Adrenal gland (tissue), 12 donors: ENCODE data around the gene MAGEE1. TPM values are rescaled to one million over a fixed set of nuclear protein-coding genes. Genes with fewer than 3 reads are reported as not detected.
A peak's percentile ranks its signal among the peaks of the same experiment; 100 is the strongest.

Source experiments
- DNase-seq, 7 donors: peaks; one replicate each; pipeline ENCODE4 v3.0.0-alpha.2; 2019 to 2020
- H3K27ac ChIP-seq, 5 donors: fragments of 200-600 bp; sonication (generic) in 4 of 5; 1 replicate in 3 of 5; 2 replicates in 2 of 5; pipeline versions ENCODE4 v1.5.1 to v1.8.0; 2016 to 2020; ENCODE audit warnings: mild to moderate bottlenecking in 1 of 5
- H3K27me3 ChIP-seq: fragments of 200-600 bp; 2 replicates; pipeline ENCODE4 v1.8.0; 2021
- H3K36me3 ChIP-seq, 2 donors: fragments of 200-600 bp; replicated peaks in 1 of 2; 1 replicate in 1 of 2; 2 replicates in 1 of 2; pipeline versions ENCODE4 v1.5.1 to v1.8.0; 2018 to 2022
- H3K4me1 ChIP-seq, 2 donors: fragments of 200-600 bp; replicated peaks in 1 of 2; 1 replicate in 1 of 2; 2 replicates in 1 of 2; pipeline versions ENCODE4 v1.5.1 to v1.8.0; 2018 to 2021
- H3K4me3 ChIP-seq, 4 donors: fragments of 200-600 bp; sonication (generic) in 3 of 4; one replicate each; pipeline ENCODE4 v1.5.1; 2016 to 2018
- H3K9me3 ChIP-seq, 3 donors: fragments of 200-600 bp; sonication (generic) in 1 of 3; replicated peaks in 1 of 3; 1 replicate in 2 of 3; 2 replicates in 1 of 3; pipeline versions ENCODE4 v1.5.1 to v1.8.0; 2016 to 2021
- CTCF ChIP-seq, 6 experiments: fragments of 450-650 bp in 4 of 6; fragments of 200-600 bp in 2 of 6; sonication (generic) in 1 of 6; IDR thresholded peaks; 1 replicate in 5 of 6; 2 replicates in 1 of 6; pipeline versions ENCODE4 v1.5.1 to v1.8.0; 2016 to 2021; ENCODE audit warnings: antibody characterized with exemption in 6 of 6, mild to moderate bottlenecking in 2 of 6, moderate library complexity in 1 of 6
- POLR2A ChIP-seq, 2 donors: fragments of 450-650 bp; IDR thresholded peaks; one replicate each; pipeline ENCODE4 v1.6.1; 2017; ENCODE audit warnings: antibody characterized with exemption in 2 of 2, mild to moderate bottlenecking in 2 of 2, moderate library complexity in 1 of 2
- WGBS, 4 donors: extraction: QIAGEN DNeasy Blood & Tissue Kit in 2 of 4; methylation state at CpG; one replicate each; pipeline versions ENCODE4 v1.1.5 to v1.1.7; 2013 to 2017; 5-methylcytosine and 5-hydroxymethylcytosine counted together
- intact Hi-C, 2 donors: fragments of 100-400 bp; cut with DNase I; formaldehyde crosslinking; loops; one replicate each; pipeline versions ENCODE4 v1.14.1 to v1.15.0; 2022 to 2023
- polyA plus RNA-seq, 3 donors: library from polyadenylated mRNA; stranded (reverse); fragments of 200-250 nt in 2 of 3; fragments of 350-450 nt in 1 of 3; fragmentation: Illumina TruSeq in 1 of 3; extraction: RNeasy Lipid Tissue Mini Kit (QIAGEN cat#74804) in 1 of 3; gene quantifications; one replicate each; pipeline ENCODE4 v1.2.3, GENCODE V29; 2013 to 2014
- total RNA-seq, 9 donors: library from RNA; depleted of rRNA in 4 of 9; stranded (reverse); fragments of >200 nt in 4 of 9; fragments of 120-200 nt in 1 of 9; fragmentation: NEBNext Ultra II Directional in 1 of 9; extraction: Animal tissue kit (Norgen Biotek cat#: 25700) in 1 of 9; gene quantifications; one replicate each; pipeline versions ENCODE4 v1.1.0 to v1.2.4, GENCODE V29; 2013 to 2023
- donor health status: healthy with polysubstance abuse.
- donor health status: Bipolar disorder and iron deficiency.
- donor health status: DM: yes; HTN: yes; CAD: no.
- donor health status: DM: no; HTN: no; CAD: no.
- donor health status: DM: no; HTN: no; CAD: no.
- donor health status: DM: yes; HTN: yes; CAD: no.

The MAGEE1 gene
- total and polyA plus RNA-seq, 12 donors: 0.50 to 6.1 (median 4.0) TPM

GRCh38 chrX:76439188-76439587 lies 11.7 kb downstream of the MAGEE1 start:
- TF ChIP-seq POLR2A (IDR thresholded peaks at IDR 0.05) (no peak), CTCF (IDR thresholded peaks at IDR 0.05) (no peak)
- no peaks in the 10 kb centered on the region for H3K36me3 ChIP-seq
- H3K27ac ChIP-seq: no peak overlapping the region
- no peak overlapping the region for H3K4me3 ChIP-seq
- intact Hi-C loops: no loop called here
- no peaks in the 10 kb centered on the region for H3K27me3 ChIP-seq
- DNase-seq: no peak
- no peaks in the 10 kb centered on the region for H3K9me3 ChIP-seq
- H3K4me1 ChIP-seq: no peaks in the 10 kb centered on the region

- Histone ChIP-seq H3K4me3 (no peak overlapping the region), H3K27me3 (no peaks in the 10 kb centered on the region), H3K4me1 (no peaks in the 10 kb centered on the region), H3K27ac (no peak overlapping the region), H3K36me3 (no peaks in the 10 kb centered on the region), H3K9me3 (no peaks in the 10 kb centered on the region)
- intact Hi-C loops: no loop called here
- WGBS, 4 donors: 72 to 92% (median 84%) methylated on average over 2 of the region's 2 CpGs; no CpG with 5 or more reads in 1 of the 4 donors
- DNase-seq: no peak
- TF ChIP-seq CTCF (IDR thresholded peaks at IDR 0.05): no peak
- no peak for TF ChIP-seq POLR2A (IDR thresholded peaks at IDR 0.05)
Measured at GRCh38 chrX:76453737-76454406, 26.4 kb downstream of the MAGEE1 start.

- TF ChIP-seq POLR2A (IDR thresholded peaks at IDR 0.05) (no peak), CTCF (IDR thresholded peaks at IDR 0.05) (peak; percentile 27 to 53 (median 41))
- Histone ChIP-seq H3K4me3 (no peak overlapping the region), H3K36me3 (no peaks in the 10 kb centered on the region), H3K4me1 (no peaks in the 10 kb centered on the region), H3K27ac (no peak overlapping the region), H3K27me3 (no peaks in the 10 kb centered on the region), H3K9me3 (no peaks in the 10 kb centered on the region)
- intact Hi-C loops: no loop called here
- DNase-seq: peak in 1 of 7 donors; percentile 0
- 6 to 23% (median 16%) methylated on average over 2 to 3 of the region's 3 CpGs for WGBS, 4 donors
Measured at GRCh38 chrX:76454456-76454927, 27.0 kb downstream of the MAGEE1 start.

- Histone ChIP-seq H3K27me3 (peaks cover under 1% of the 10 kb centered on the region), H3K36me3 (no peaks in the 10 kb centered on the region), H3K27ac (no peak overlapping the region), H3K4me3 (no peak overlapping the region), H3K9me3 (no peaks in the 10 kb centered on the region), H3K4me1 (no peaks in the 10 kb centered on the region)
- intact Hi-C loops: no loop called here
- TF ChIP-seq CTCF (IDR thresholded peaks at IDR 0.05): no peak
- no peak for TF ChIP-seq POLR2A (IDR thresholded peaks at IDR 0.05)
- WGBS, 4 donors: 41 to 69% (median 52%) methylated on average over 2 of the region's 2 CpGs
- no peak for DNase-seq
Measured at GRCh38 chrX:76477353-76477752, 49.8 kb downstream of the MAGEE1 start.
